ENCODE measurements around the gene POLL. TPM values are rescaled to one million over a fixed set of nuclear protein-coding genes. Genes with fewer than 3 reads are reported as not detected.

POLL gene
- total RNA-seq, 4 donors from 2014 or later = 10.8 to 22.0 (median 16.1) TPM

- no peak for DNase-seq (ENCODE audit: low spot score)
- no peak for TF ChIP-seq CTCF (IDR thresholded peaks at IDR 0.05)
- no peak for ATAC-seq (ENCODE audit: low FRiP score)
These were observed 19.9 kb downstream of the POLL start for GRCh38 chr10:101568054-101568745.

DNA sequence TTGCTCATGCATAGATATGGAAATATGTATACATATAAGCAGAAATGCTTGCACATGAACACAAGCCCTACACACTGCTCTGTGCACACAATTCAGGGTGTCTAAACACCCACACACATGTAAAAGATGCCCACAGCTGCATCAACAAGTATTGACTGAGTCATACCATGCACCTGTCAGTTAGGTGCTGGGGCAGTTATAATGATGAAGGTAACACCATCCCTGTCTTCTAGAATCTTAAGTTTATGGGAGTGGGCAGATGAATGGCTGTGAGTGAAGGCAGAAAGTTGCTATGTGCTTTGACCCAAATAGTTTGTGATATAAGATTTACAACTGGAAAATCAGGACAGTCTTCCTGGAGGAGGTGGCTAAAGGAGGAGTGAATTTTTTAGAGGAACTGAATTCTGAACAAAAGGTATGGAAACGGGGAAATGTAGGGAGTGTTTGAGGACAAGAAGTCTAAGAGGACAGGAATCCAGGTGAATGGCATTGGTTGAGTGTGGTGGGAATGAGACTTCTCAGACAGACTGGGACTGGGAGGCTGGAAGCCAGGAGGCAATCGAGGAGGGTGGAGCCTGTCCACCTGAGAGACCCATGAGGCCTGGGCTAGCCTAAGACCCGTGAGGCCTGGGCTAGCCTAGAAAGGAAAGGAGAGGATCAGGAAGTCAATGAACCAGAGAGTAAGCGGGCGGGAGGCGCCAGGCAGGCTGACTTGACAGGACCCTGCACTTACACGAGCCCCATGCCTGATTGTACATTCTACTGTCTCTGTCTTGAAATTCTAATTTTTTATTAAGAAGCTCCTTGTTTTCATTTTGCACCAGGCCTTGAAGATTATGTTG, 20.7 kb downstream of the POLL start:
- ATAC-seq (ENCODE audit: low FRiP score) = no peak
- no peak for TF ChIP-seq CTCF (IDR thresholded peaks at IDR 0.05)
- DNase-seq (ENCODE audit: low spot score) = no peak

DNA sequence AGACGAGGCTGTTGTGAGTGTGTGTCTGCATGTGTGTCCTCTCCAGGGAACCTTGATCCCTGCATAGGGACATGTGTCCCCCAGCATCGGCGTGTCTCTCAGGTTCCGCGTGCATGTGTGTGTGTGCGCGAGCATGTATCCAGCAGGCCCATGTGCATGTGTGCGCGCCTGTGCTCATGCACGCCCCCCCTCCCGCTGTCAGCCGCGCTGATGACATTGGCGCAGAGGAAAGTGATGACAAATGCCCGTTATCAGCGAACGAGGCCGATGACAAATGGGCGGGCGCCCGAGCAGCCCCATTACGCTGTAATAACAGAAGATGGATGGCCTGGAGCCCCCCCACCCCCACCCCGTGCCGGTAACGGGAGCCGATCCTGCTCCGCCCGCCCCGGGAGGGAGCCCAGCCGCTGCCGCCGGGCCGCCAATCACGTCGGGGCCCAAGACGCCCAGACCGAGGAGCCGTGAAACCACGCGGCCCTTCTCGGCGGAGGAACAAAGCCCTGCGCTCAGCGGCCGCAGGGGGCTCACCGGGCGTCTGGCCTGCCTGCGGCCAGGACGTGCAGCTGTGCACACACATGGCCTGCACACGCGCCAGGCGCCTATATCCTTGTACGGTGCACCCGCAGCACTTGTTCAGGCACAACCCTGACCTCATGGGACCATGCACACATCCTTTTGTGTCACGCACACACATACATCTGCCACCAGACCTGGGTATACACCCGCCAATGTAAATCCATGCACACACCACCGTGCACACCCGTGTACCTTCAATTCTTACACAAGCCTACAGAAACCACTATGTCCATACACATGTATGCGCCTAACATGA, 21.5 kb downstream of the POLL start:
- ATAC-seq (ENCODE audit: low FRiP score) (no peak), DNase-seq (ENCODE audit: low spot score) (no peak)
- TF ChIP-seq CTCF (IDR thresholded peaks at IDR 0.05) = no peak

GRCh38 chr10:101565936-101566332, 22.1 kb downstream of the POLL start:
- TF ChIP-seq CTCF (IDR thresholded peaks at IDR 0.05) = no peak
- ATAC-seq (ENCODE audit: low FRiP score) (no peak), DNase-seq (ENCODE audit: low spot score) (no peak)

DNA sequence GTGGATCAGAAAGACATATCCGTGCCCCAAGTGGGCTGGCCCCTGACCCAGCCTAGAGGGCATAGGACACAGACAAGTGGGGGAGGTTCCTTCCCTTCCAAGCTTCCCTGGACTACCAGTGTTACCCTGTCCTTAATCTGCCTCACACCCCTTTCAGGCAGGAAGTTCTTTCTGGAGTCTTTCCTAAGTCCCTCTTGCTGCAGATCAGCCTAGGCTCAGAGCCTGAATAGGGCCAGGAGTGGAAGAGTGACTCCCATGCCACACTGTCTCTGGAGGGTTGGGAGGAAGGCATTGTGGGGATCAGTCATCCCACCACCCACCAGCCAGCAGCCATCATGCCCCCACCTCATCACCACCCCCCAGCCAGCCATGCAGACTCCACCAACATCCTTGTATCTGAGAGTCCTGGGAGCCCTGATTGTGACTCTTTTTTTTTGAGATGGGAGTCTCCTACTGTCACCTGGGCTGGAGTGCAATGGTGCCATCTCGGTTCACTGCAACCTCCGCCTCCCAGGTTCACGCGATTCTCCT, 22.6 kb downstream of the POLL start:
- no peak for TF ChIP-seq CTCF (IDR thresholded peaks at IDR 0.05)

GRCh38 chr10:101564490-101564991, 23.5 kb downstream of the POLL start:
- ATAC-seq (ENCODE audit: low FRiP score) (no peak), DNase-seq (ENCODE audit: low spot score) (peak; percentile 14)
- TF ChIP-seq CTCF (IDR thresholded peaks at IDR 0.05) = no peak

More for the DNA sequence above, 22.6 kb downstream of the POLL start:
- DNase-seq (ENCODE audit: low spot score) = no peak
- no peak for ATAC-seq (ENCODE audit: low FRiP score)
